Thoracic aorta (tissue), 2 donors: ENCODE data around the gene RECQL5. TPM values are rescaled to one million over a fixed set of nuclear protein-coding genes. Genes with fewer than 3 reads are reported as not detected.

Source experiments
- ATAC-seq: fragments of 150-250 bp; one replicate; pipeline ENCODE4 v1.8.0; 2017; ENCODE audit warnings: low read depth; ENCODE audit not compliant: insufficient number of reproducible peaks, low FRiP score
- DNase-seq: peaks from one replicate; pipeline ENCODE4 v3.0.0-alpha.2; 2020; ENCODE audit warnings: low spot score
- H3K27ac ChIP-seq, 2 donors: fragments of 200-600 bp; sonication (generic); 1 replicate in 1 of 2; 2 replicates in 1 of 2; pipeline ENCODE4 v1.5.1; 2016; ENCODE audit warnings: mild to moderate bottlenecking in 2 of 2, moderate library complexity in 2 of 2
- H3K27me3 ChIP-seq: fragments of 200-600 bp; sonication (generic); replicated peaks from 2 replicates; pipeline ENCODE4 v1.6.0; 2016; ENCODE audit warnings: mild to moderate bottlenecking; ENCODE audit not compliant: insufficient read depth
- H3K36me3 ChIP-seq: fragments of 200-600 bp; sonication (generic); one replicate; pipeline ENCODE4 v1.5.1; 2016
- H3K4me1 ChIP-seq, 2 donors: fragments of 200-600 bp; sonication (generic); 1 replicate in 1 of 2; 2 replicates in 1 of 2; pipeline versions ENCODE4 v1.5.1 to v1.6.0; 2016; ENCODE audit warnings: low read depth in 2 of 2, mild to moderate bottlenecking in 1 of 2; ENCODE audit not compliant: control insufficient read depth in 1 of 2
- H3K4me3 ChIP-seq: fragments of 200-600 bp; sonication (generic); 2 replicates; pipeline ENCODE4 v1.5.1; 2016; ENCODE audit warnings: mild to moderate bottlenecking
- H3K9me3 ChIP-seq: fragments of 200-600 bp; sonication (generic); 2 replicates; pipeline ENCODE4 v1.5.1; 2016
- total RNA-seq, 2 donors: library from RNA; depleted of rRNA; stranded (reverse); fragments of >200 nt; gene quantifications; one replicate each; pipeline versions ENCODE4 v1.1.0 to v1.2.3, GENCODE V29; 2016
- TF ChIP-seq, protein P1 (sequence below): fragments of 200-600 bp; sonication (generic); IDR thresholded peaks from one replicate; pipeline ENCODE4 v1.5.1; 2019; ENCODE audit warnings: antibody characterized with exemption

RECQL5 gene
- total RNA-seq, 2 donors from 2014 or later: 12.6 to 29.9 TPM

- H3K27me3 ChIP-seq: no peaks in the 10 kb centered on the region
- H3K27ac ChIP-seq: no peak overlapping the region
- DNase-seq: no peak
- no peak overlapping the region for H3K4me3 ChIP-seq
- H3K36me3 ChIP-seq: peaks cover 14% of the 10 kb centered on the region
- no peaks in the 10 kb centered on the region for H3K9me3 ChIP-seq
- no peak for ATAC-seq
- H3K4me1 ChIP-seq: no peaks in the 10 kb centered on the region
- TF ChIP-seq, protein P1, sequence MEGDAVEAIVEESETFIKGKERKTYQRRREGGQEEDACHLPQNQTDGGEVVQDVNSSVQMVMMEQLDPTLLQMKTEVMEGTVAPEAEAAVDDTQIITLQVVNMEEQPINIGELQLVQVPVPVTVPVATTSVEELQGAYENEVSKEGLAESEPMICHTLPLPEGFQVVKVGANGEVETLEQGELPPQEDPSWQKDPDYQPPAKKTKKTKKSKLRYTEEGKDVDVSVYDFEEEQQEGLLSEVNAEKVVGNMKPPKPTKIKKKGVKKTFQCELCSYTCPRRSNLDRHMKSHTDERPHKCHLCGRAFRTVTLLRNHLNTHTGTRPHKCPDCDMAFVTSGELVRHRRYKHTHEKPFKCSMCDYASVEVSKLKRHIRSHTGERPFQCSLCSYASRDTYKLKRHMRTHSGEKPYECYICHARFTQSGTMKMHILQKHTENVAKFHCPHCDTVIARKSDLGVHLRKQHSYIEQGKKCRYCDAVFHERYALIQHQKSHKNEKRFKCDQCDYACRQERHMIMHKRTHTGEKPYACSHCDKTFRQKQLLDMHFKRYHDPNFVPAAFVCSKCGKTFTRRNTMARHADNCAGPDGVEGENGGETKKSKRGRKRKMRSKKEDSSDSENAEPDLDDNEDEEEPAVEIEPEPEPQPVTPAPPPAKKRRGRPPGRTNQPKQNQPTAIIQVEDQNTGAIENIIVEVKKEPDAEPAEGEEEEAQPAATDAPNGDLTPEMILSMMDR: no peak
Observed at GRCh38 chr17:75681289-75681688, 14.3 kb upstream of the RECQL5 start.

DNA sequence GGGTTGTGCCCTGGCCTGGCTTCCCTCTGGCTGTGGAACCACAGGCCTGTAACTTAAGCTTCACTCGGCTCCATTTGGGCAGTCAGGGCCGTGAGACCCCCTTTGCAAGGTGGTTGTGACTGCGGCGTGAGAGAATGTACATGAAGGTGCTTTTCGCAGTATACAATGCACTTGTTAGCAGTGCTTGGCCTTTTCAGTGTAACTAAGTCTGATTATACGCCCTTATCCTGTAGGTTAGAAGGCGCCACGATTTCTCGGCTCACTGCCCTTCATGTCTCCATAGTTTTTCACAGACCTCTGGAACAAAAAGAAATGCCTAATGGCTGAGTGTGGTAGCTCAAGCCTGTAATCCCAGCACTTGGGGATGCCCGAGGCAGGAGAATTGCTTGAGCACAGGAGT, 13.5 kb upstream of the RECQL5 start:
- Histone ChIP-seq H3K9me3 (no peaks in the 10 kb centered on the region), H3K4me1 (no peaks in the 10 kb centered on the region), H3K4me3 (no peak overlapping the region), H3K27me3 (no peaks in the 10 kb centered on the region), H3K36me3 (peaks cover 14% of the 10 kb centered on the region), H3K27ac (no peak overlapping the region)
- ATAC-seq (no peak), DNase-seq (no peak)
- TF ChIP-seq, protein P1: no peak

- Histone ChIP-seq H3K27ac (no peak overlapping the region), H3K4me1 (peaks cover 2 to 4% of the 10 kb centered on the region in 2 donors), H3K4me3 (no peak overlapping the region), H3K36me3 (peaks cover 14% of the 10 kb centered on the region), H3K27me3 (no peaks in the 10 kb centered on the region), H3K9me3 (no peaks in the 10 kb centered on the region)
- TF ChIP-seq, protein P1: no peak
- no peak for ATAC-seq
- no peak for DNase-seq
Observed at GRCh38 chr17:75679706-75680211, 12.8 kb upstream of the RECQL5 start.

DNA sequence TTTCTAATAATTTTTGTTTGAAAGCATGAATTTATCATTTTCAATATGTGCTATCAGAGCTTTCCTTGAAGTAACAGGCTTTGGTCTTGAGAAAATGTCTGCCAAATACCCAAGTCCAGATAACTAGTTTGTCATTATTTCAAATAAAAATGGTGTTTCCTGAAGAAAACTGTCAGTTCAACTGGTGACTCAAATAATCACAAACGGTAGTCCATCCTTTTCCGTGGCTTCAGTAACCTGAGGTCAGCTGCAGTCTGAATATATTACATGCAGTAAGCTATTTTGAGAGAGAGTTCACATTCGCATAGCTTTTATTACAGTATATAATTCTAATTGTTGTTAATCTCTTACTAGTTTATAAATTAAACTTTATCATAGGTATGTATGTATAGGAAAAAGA, 9.5 kb upstream of the RECQL5 start:
- TF ChIP-seq, protein P1: no peak
- Histone ChIP-seq H3K9me3 (no peaks in the 10 kb centered on the region), H3K4me1 (peaks cover 2 to 4% of the 10 kb centered on the region in 2 donors), H3K27ac (no peak overlapping the region), H3K36me3 (peaks cover 35% of the 10 kb centered on the region), H3K27me3 (no peaks in the 10 kb centered on the region), H3K4me3 (no peak overlapping the region)
- ATAC-seq: no peak
- no peak for DNase-seq

- no peaks in the 10 kb centered on the region for H3K9me3 ChIP-seq
- TF ChIP-seq, protein P1: no peak
- peaks cover 41% of the 10 kb centered on the region for H3K36me3 ChIP-seq
Observed at GRCh38 chr17:75673487-75673886, 6.5 kb upstream of the RECQL5 start.

More at GRCh38 chr17:75673487-75673886, 6.5 kb upstream of the RECQL5 start:
- Histone ChIP-seq H3K27ac (no peak overlapping the region), H3K4me1 (peaks cover 2 to 4% of the 10 kb centered on the region in 2 donors), H3K4me3 (no peak overlapping the region), H3K27me3 (no peaks in the 10 kb centered on the region)
- no peak for DNase-seq
- no peak for ATAC-seq
